ENCODE data around the gene SLC6A18.

SLC6A18 gene

GRCh38 chr5:1180096-1180495, 45.1 kb upstream of the SLC6A18 start:
- no peak overlapping the region for H3K27ac ChIP-seq
- TF ChIP-seq CTCF (conservative IDR thresholded peaks at IDR 0.05) (no peak), ZFX (IDR thresholded peaks at IDR 0.05) (no peak)

- no peak overlapping the region for H3K27ac ChIP-seq
- TF ChIP-seq CTCF (conservative IDR thresholded peaks at IDR 0.05) (no peak), ZFX (IDR thresholded peaks at IDR 0.05) (no peak)
These were observed 44.3 kb upstream of the SLC6A18 start for GRCh38 chr5:1180841-1181271.

- H3K27ac ChIP-seq: no peak overlapping the region
- TF ChIP-seq ZFX (IDR thresholded peaks at IDR 0.05) (no peak), CTCF (conservative IDR thresholded peaks at IDR 0.05) (no peak)
These were observed 43.5 kb upstream of the SLC6A18 start for GRCh38 chr5:1181451-1182359.

GRCh38 chr5:1182360-1182632, 42.9 kb upstream of the SLC6A18 start:
- H3K27ac ChIP-seq: no peak overlapping the region
- no peak for TF ChIP-seq CTCF (conservative IDR thresholded peaks at IDR 0.05)
- no peak for TF ChIP-seq ZFX (IDR thresholded peaks at IDR 0.05)

DNA sequence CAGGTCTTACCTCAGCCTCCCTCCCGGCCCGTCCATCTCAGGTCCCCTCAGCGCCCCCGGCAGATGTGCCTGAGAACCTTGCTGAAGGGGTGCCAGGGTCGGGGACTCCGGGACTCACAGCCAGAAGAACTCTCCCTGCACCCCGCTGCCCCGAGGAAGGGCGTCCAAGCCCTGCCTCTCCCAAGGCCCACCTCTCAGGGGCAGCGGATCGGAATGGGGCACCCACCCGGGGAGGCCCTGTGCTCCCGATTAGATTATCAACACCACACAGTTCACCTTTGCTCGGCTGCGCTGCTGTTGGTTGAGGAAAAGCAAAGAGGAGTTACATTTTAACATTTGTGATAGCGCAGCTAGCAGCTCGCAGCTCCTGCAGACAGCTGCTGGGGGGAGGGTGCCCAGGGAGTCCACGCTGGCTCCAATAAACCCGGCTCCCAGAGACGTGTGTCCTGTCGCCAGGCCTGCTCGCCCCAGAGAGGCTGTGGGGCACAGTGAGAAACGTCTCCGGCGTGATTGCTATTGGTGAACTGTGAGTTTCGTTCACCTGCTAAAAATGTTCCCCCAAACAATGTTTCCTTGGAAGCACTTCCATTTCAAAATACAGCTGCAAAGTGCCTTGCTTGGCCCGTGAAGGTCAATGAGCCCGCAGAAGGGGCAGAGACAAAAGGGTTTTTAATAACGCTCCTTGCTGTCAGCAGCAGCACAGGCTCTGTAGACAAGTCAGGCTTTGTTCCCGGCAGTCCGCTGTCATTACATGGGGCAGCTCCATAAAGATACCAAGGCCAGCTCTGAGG, 42.4 kb upstream of the SLC6A18 start:
- TF ChIP-seq CTCF (conservative IDR thresholded peaks at IDR 0.05): no peak
- TF ChIP-seq ZFX (IDR thresholded peaks at IDR 0.05): no peak
- no peak overlapping the region for H3K27ac ChIP-seq

GRCh38 chr5:1183424-1184162, 41.6 kb upstream of the SLC6A18 start:
- no peak for TF ChIP-seq CTCF (conservative IDR thresholded peaks at IDR 0.05)
- no peak for TF ChIP-seq ZFX (IDR thresholded peaks at IDR 0.05)
- no peak overlapping the region for H3K27ac ChIP-seq

GRCh38 chr5:1184163-1184470, 41.1 kb upstream of the SLC6A18 start:
- H3K27ac ChIP-seq: no peak overlapping the region
- TF ChIP-seq CTCF (conservative IDR thresholded peaks at IDR 0.05): no peak
